OCI-LY3 (cell line): ENCODE data around the gene CD300LF.

ENCODE experiments used
- EZH2phosphoT487 ChIP-seq: fragments of 200-600 bp; shearing (Covaris generic); IDR thresholded peaks from 2 replicates; pipeline ENCODE4 v1.6.1; 2018; ENCODE audit warnings: antibody characterized with exemption, mixed run types, low read depth
- TF ChIP-seq, protein P1 (sequence below): fragments of 200-600, 300-600 bp; sonication (generic); IDR thresholded peaks from 2 replicates; pipeline ENCODE4 v1.5.1; 2014; ENCODE audit warnings: antibody characterized with exemption, low read length, low read depth

DNA sequence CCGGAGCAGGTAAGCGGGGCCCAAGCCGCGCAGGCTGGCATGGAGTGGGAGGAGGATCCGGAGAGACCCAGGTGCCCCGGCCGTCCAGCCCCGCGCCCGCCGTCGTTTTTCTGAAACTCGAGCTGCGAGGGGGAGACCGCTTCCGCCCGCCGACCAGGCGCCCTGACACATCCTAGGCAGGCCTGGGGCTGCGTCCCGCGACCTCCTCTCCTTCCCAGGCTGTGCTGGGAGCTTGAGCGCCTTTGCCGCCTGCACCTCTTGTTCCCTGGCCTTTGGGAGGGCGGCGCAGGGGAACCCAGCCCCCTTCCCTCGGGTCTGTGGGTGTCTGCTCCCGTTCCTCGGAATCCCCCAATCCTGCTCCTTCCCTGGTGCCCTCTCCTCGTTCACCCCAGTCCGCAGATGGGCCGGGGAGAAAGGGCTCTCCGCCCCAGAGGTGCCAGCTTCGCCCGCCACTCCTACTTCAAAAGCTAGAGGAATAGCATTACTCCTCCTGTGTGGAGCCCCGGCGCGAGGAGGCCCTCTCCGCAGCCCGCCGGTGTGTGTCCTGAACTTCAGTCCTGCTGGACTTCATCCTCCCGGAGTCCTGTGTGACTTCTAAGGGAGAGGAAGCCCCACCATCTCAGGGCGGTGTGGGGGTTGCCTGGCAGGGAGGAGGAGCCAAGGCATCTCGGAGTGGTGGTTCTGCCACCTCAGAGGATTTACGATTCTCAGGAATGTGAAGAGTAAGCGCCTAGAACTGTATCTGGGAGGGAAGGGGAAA, 36.7 kb upstream of the CD300LF start:
- TF ChIP-seq, protein P1, sequence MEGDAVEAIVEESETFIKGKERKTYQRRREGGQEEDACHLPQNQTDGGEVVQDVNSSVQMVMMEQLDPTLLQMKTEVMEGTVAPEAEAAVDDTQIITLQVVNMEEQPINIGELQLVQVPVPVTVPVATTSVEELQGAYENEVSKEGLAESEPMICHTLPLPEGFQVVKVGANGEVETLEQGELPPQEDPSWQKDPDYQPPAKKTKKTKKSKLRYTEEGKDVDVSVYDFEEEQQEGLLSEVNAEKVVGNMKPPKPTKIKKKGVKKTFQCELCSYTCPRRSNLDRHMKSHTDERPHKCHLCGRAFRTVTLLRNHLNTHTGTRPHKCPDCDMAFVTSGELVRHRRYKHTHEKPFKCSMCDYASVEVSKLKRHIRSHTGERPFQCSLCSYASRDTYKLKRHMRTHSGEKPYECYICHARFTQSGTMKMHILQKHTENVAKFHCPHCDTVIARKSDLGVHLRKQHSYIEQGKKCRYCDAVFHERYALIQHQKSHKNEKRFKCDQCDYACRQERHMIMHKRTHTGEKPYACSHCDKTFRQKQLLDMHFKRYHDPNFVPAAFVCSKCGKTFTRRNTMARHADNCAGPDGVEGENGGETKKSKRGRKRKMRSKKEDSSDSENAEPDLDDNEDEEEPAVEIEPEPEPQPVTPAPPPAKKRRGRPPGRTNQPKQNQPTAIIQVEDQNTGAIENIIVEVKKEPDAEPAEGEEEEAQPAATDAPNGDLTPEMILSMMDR: no peak
- TF ChIP-seq EZH2phosphoT487: no peak
